Mesenchymal stem cell (in vitro differentiated cells and primary cell): ENCODE data around the gene ALAS2.

Experiments used
- DNase-seq: peaks from one replicate; pipeline ENCODE4 v3.0.0-alpha.2; 2013
- H2AFZ ChIP-seq: one replicate; pipeline ENCODE4 v1.6.1; 2013; ENCODE audit warnings: low read depth, mild to moderate bottlenecking, control low read depth, inconsistent platforms, low read length, moderate library complexity
- H2AK5ac ChIP-seq: 2 replicates; pipeline ENCODE4 v1.6.1; 2013; ENCODE audit warnings: low read length, moderate library complexity, mild to moderate bottlenecking, inconsistent platforms; ENCODE audit not compliant: severe bottlenecking
- H2BK120ac ChIP-seq: one replicate; pipeline ENCODE4 v1.6.1; 2013; ENCODE audit warnings: low read depth, mild to moderate bottlenecking, inconsistent platforms, low read length, moderate library complexity
- H2BK12ac ChIP-seq, 2 experiments: one replicate each; pipeline ENCODE4 v1.6.1; 2013; ENCODE audit warnings: inconsistent platforms in 2 of 2, low read length in 2 of 2, mild to moderate bottlenecking in 2 of 2, moderate library complexity in 2 of 2, control low read depth in 1 of 2
- H2BK15ac ChIP-seq: one replicate; pipeline ENCODE4 v1.6.1; 2013; ENCODE audit warnings: mild to moderate bottlenecking, low read depth, inconsistent platforms; ENCODE audit not compliant: poor library complexity, severe bottlenecking
- H2BK5ac ChIP-seq: 2 replicates; pipeline ENCODE4 v1.6.1; 2013; ENCODE audit warnings: low read depth, mild to moderate bottlenecking, low read length, control low read depth, inconsistent platforms; ENCODE audit not compliant: poor library complexity, severe bottlenecking
- H3K14ac ChIP-seq, 2 experiments: one replicate each; pipeline ENCODE4 v1.6.1; 2013; ENCODE audit warnings: inconsistent platforms in 2 of 2, low read length in 2 of 2, control low read depth in 1 of 2, mild to moderate bottlenecking in 1 of 2, moderate library complexity in 1 of 2
- H3K18ac ChIP-seq, 2 experiments: one replicate each; pipeline ENCODE4 v1.6.1; 2013; ENCODE audit warnings: inconsistent platforms in 2 of 2, low read length in 2 of 2, control low read depth in 1 of 2, low read depth in 1 of 2, mild to moderate bottlenecking in 1 of 2
- H3K23ac ChIP-seq, 2 experiments: one replicate each; pipeline ENCODE4 v1.6.1; 2013; ENCODE audit warnings: inconsistent platforms in 2 of 2, low read length in 2 of 2, mild to moderate bottlenecking in 2 of 2, moderate library complexity in 2 of 2, control low read depth in 1 of 2
- H3K27ac ChIP-seq: 2 replicates; pipeline ENCODE4 v1.5.1; 2013; ENCODE audit warnings: mild to moderate bottlenecking, moderate library complexity, low read length, control low read depth, inconsistent platforms; ENCODE audit not compliant: poor library complexity, severe bottlenecking
- H3K27me3 ChIP-seq, 2 experiments: 2 replicates each; pipeline versions ENCODE4 v1.6.1 to v1.7.0; 2013; ENCODE audit warnings: low read length in 2 of 2, mild to moderate bottlenecking in 2 of 2, moderate library complexity in 2 of 2, control low read depth in 1 of 2, inconsistent platforms in 1 of 2; ENCODE audit not compliant: control insufficient read depth in 1 of 2, insufficient read depth in 1 of 2
- H3K36me3 ChIP-seq, 2 experiments: 2 replicates each; pipeline versions ENCODE4 v1.6.1 to v1.7.0; 2013; ENCODE audit warnings: low read length in 2 of 2, control low read depth in 1 of 2, inconsistent platforms in 1 of 2, low read depth in 1 of 2, mild to moderate bottlenecking in 1 of 2; ENCODE audit not compliant: insufficient read depth in 2 of 2, control insufficient read depth in 1 of 2
- H3K4ac ChIP-seq, 2 experiments: one replicate each; pipeline ENCODE4 v1.6.1; 2013; ENCODE audit warnings: inconsistent platforms in 2 of 2, low read length in 2 of 2, mild to moderate bottlenecking in 2 of 2, moderate library complexity in 2 of 2, control low read depth in 1 of 2, low read depth in 1 of 2
- H3K4me1 ChIP-seq: 2 replicates; pipeline ENCODE4 v1.6.1; 2013; ENCODE audit warnings: low read depth, low read length, control low read depth; ENCODE audit not compliant: control insufficient read depth, insufficient read depth
- H3K4me2 ChIP-seq: 2 replicates; pipeline ENCODE4 v1.6.1; 2013; ENCODE audit warnings: low read length, mild to moderate bottlenecking, inconsistent platforms; ENCODE audit not compliant: poor library complexity, severe bottlenecking
- H3K4me3 ChIP-seq, 2 experiments: 2 replicates each; pipeline versions ENCODE4 v1.5.1 to v1.7.0; 2013; ENCODE audit warnings: low read length in 2 of 2, mild to moderate bottlenecking in 2 of 2, control low read depth in 1 of 2, low read depth in 1 of 2; ENCODE audit not compliant: insufficient read depth in 1 of 2
- H3K79me1 ChIP-seq: replicated peaks from 2 replicates; pipeline ENCODE4 v1.6.1; 2013; ENCODE audit warnings: mild to moderate bottlenecking, control low read depth, low read length, inconsistent platforms; ENCODE audit not compliant: poor library complexity, severe bottlenecking
- H3K9ac ChIP-seq: 2 replicates; pipeline ENCODE4 v1.7.0; 2013; ENCODE audit warnings: mild to moderate bottlenecking, low read length, moderate library complexity
- H3K9me3 ChIP-seq: 2 replicates; pipeline ENCODE4 v1.7.0; 2013; ENCODE audit warnings: mild to moderate bottlenecking, low read length; ENCODE audit not compliant: control insufficient read depth
- H4K8ac ChIP-seq: one replicate; pipeline ENCODE4 v1.6.1; 2013; ENCODE audit warnings: inconsistent platforms, mild to moderate bottlenecking, low read length, moderate library complexity
- H4K91ac ChIP-seq: one replicate; pipeline ENCODE4 v1.6.1; 2013; ENCODE audit warnings: mild to moderate bottlenecking, low read length, inconsistent platforms
- WGBS: methylation state at CpG from one replicate; pipeline ENCODE4 v1.1.7; 2013; ENCODE audit warnings: mixed read lengths; 5-methylcytosine and 5-hydroxymethylcytosine counted together

The ALAS2 gene

DNA sequence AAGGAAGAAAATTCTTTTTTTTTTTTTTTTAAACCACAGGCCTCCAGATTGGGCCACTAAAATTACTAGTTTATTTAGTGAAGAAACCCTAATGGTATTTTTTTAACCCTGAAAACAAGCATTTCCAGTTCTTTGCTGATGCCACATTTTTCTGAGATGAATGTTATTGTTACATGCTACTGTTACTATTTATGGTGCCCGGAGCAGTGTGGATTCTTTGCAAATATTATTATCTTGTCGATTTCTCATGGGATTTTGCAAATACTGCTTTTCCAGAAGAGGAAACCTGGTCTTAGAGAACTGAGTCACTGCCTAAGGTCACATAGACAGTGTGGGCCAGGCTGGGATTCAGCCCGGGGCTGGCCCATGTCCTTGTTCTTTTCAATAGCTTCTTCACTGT, 8.7 kb upstream of the ALAS2 start:
- H3K9ac ChIP-seq: no peak overlapping the region
- WGBS: 28% methylated on average over 2 of the region's 3 CpGs

DNA sequence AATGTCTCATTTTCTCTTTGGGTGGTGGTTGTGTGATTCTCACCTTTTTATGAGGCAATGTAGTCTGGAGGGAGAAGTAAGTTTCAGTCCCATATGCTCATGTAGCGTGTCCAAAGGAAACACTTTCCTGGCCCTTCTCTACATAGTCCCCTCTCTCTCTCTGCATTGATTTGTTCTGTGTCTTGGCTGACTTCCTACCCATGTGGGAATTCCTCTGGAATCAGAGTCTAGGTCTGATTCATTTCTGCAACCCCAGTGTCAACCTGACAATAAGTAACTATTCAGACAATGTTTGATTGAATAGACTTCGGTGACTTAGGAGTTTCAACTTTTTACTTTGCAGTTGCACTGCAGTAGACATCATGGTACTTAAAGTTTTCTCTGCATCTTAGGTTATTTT, 2.7 kb upstream of the ALAS2 start:
- no peak overlapping the region for H4K91ac ChIP-seq
- no peak overlapping the region for H2BK15ac ChIP-seq
- no peak overlapping the region for H3K27ac ChIP-seq
- H2AK5ac ChIP-seq: no peak overlapping the region
- no peaks in the 10 kb centered on the region for H3K4me1 ChIP-seq
- H3K9ac ChIP-seq: no peak overlapping the region
- no peak overlapping the region for H3K14ac ChIP-seq
- H3K23ac ChIP-seq: no peak overlapping the region
- no peak overlapping the region for H3K4ac ChIP-seq
- no peak overlapping the region for H2BK5ac ChIP-seq
- H3K9me3 ChIP-seq: peaks cover 7% of the 10 kb centered on the region
- H3K79me1 ChIP-seq: no peaks in the 10 kb centered on the region
- no peak overlapping the region for H3K4me2 ChIP-seq
- H3K18ac ChIP-seq: no peak overlapping the region
- H2BK120ac ChIP-seq: no peak overlapping the region
- H3K36me3 ChIP-seq: no peaks in the 10 kb centered on the region
- WGBS: 100% methylated on average over 1 of the region's 2 CpGs
- no peak overlapping the region for H2AFZ ChIP-seq
- H3K27me3 ChIP-seq: peaks cover 0 to 24% of the 10 kb centered on the region in 2 experiments
- no peak overlapping the region for H2BK12ac ChIP-seq
- DNase-seq: no peak
- H3K4me3 ChIP-seq: no peak overlapping the region
- no peak overlapping the region for H4K8ac ChIP-seq

More for the DNA sequence above, 8.7 kb upstream of the ALAS2 start:
- no peaks in the 10 kb centered on the region for H3K4me1 ChIP-seq
- no peak overlapping the region for H3K4ac ChIP-seq
- DNase-seq: peak; percentile 50
- no peak overlapping the region for H3K18ac ChIP-seq
- no peak overlapping the region for H2AK5ac ChIP-seq
- no peak overlapping the region for H2BK5ac ChIP-seq
- H2BK12ac ChIP-seq: no peak overlapping the region
- no peak overlapping the region for H3K4me3 ChIP-seq
- H3K23ac ChIP-seq: no peak overlapping the region
- no peak overlapping the region for H4K91ac ChIP-seq
- no peak overlapping the region for H2BK15ac ChIP-seq
- H3K36me3 ChIP-seq: no peaks in the 10 kb centered on the region
- no peak overlapping the region for H2BK120ac ChIP-seq
- no peak overlapping the region for H3K14ac ChIP-seq
- H3K27ac ChIP-seq: no peak overlapping the region
- no peak overlapping the region for H2AFZ ChIP-seq
- no peak overlapping the region for H4K8ac ChIP-seq
- H3K79me1 ChIP-seq: no peaks in the 10 kb centered on the region
- H3K27me3 ChIP-seq: peaks cover 0 to 4% of the 10 kb centered on the region in 2 experiments
- H3K4me2 ChIP-seq: no peak overlapping the region
- peaks cover 7% of the 10 kb centered on the region for H3K9me3 ChIP-seq

DNA sequence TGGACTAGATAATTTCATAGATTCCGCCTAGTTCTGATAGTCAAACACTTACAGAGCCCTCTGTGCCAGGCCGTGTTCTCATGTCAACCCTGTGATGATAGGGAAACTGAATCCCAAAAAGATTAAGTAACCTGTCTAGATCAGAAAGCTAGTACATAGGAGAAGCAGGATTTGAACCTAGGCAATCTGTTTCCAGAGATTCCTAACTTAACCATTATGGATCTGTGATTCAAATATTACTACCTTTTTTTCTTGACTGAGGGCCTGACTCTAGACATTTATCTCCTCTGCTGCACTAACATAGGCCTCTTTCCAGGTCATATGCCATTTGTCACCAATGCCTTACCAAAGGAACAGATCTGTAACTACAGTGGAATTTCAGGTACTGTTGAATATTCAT, 1.5 kb downstream of the ALAS2 start:
- Histone ChIP-seq H3K4ac (no peak overlapping the region), H3K27me3 (peaks cover 0 to 48% of the 10 kb centered on the region in 2 experiments), H3K27ac (no peak overlapping the region), H3K4me1 (no peaks in the 10 kb centered on the region), H3K9ac (no peak overlapping the region), H3K36me3 (no peaks in the 10 kb centered on the region), H3K79me1 (no peaks in the 10 kb centered on the region), H4K8ac (no peak overlapping the region), H2BK120ac (no peak overlapping the region), H3K9me3 (no peaks in the 10 kb centered on the region), H3K23ac (no peak overlapping the region), H2BK15ac (no peak overlapping the region), H2AFZ (no peak overlapping the region), H2AK5ac (no peak overlapping the region), H3K4me3 (no peak overlapping the region), H2BK5ac (no peak overlapping the region), H3K18ac (no peak overlapping the region), H4K91ac (no peak overlapping the region), H3K14ac (no peak overlapping the region), H2BK12ac (no peak overlapping the region), H3K4me2 (no peak overlapping the region)
- no CpG with 5 or more reads among the region's 2 CpGs for WGBS
- DNase-seq: no peak

DNA sequence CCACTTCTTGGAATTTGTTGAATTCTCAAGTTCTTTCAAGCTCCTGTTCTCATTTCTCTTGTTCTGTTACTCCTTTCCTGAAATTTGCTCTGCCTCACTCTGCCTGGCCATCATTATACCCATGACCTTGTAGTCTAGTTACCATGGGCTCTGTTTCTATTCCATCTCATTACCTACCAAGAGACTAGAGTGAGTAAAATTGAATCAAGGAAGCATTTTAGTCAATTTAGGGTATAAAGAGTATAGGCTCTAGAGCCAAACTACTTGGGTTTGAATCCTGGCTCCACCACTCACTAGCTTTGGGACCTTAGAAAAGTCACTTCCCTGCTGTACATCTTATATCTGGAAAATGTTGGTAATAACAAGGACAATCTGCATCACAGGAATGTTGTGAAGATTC, 2.2 kb downstream of the ALAS2 start:
- Histone ChIP-seq H3K9ac (no peak overlapping the region), H3K4me1 (no peaks in the 10 kb centered on the region), H3K9me3 (no peaks in the 10 kb centered on the region), H2AK5ac (no peak overlapping the region), H4K8ac (no peak overlapping the region), H2BK15ac (no peak overlapping the region), H3K4me2 (no peak overlapping the region), H3K4ac (no peak overlapping the region), H3K4me3 (no peak overlapping the region), H3K36me3 (no peaks in the 10 kb centered on the region), H3K79me1 (no peaks in the 10 kb centered on the region), H3K27ac (no peak overlapping the region), H2AFZ (no peak overlapping the region), H2BK12ac (no peak overlapping the region), H3K27me3 (peaks cover 0 to 50% of the 10 kb centered on the region in 2 experiments), H3K14ac (no peak overlapping the region), H2BK120ac (no peak overlapping the region), H2BK5ac (no peak overlapping the region), H3K23ac (no peak overlapping the region), H4K91ac (no peak overlapping the region), H3K18ac (no peak overlapping the region)
- DNase-seq: no peak
